ENCODE measurements around the gene CDC42BPA.

GRCh38 chr1:227059076-227059475 is 259.2 kb downstream of the CDC42BPA start:
- no peak for TF ChIP-seq POLR2A (IDR thresholded peaks at IDR 0.05)
- TF ChIP-seq CTCF (IDR thresholded peaks at IDR 0.05): no peak

All from testis (tissue), 2 donors.